Liver (tissue), 9 donors: ENCODE measurements around the gene IL1RAP. TPM values are rescaled to one million over a fixed set of nuclear protein-coding genes. Genes with fewer than 3 reads are reported as not detected.

Experiments
- DNase-seq: peaks from one replicate; pipeline ENCODE4 v3.0.0-alpha.2; 2017; ENCODE audit warnings: low spot score
- H3K27ac ChIP-seq, 2 donors: one replicate each; pipeline ENCODE4 v1.7.0; 2013; ENCODE audit warnings: inconsistent platforms in 2 of 2, low read length in 2 of 2, control low read depth in 1 of 2, low read depth in 1 of 2, mild to moderate bottlenecking in 1 of 2
- H3K27me3 ChIP-seq, 4 donors: one replicate each; pipeline versions ENCODE4 v1.6.1 to v1.7.0; 2013; ENCODE audit warnings: low read length in 3 of 4, inconsistent platforms in 1 of 4, mild to moderate bottlenecking in 1 of 4, moderate library complexity in 1 of 4; ENCODE audit not compliant: control insufficient read depth in 4 of 4, insufficient read depth in 4 of 4
- H3K36me3 ChIP-seq, 4 donors: one replicate each; pipeline versions ENCODE4 v1.6.1 to v1.7.0; 2013; ENCODE audit warnings: low read length in 3 of 4, mild to moderate bottlenecking in 3 of 4, low read depth in 1 of 4, moderate library complexity in 1 of 4; ENCODE audit not compliant: control insufficient read depth in 4 of 4, insufficient read depth in 3 of 4
- H3K4me1 ChIP-seq, 4 donors: one replicate each; pipeline versions ENCODE4 v1.6.1 to v1.7.0; 2013; ENCODE audit warnings: low read length in 3 of 4, mild to moderate bottlenecking in 3 of 4, moderate library complexity in 1 of 4; ENCODE audit not compliant: control insufficient read depth in 4 of 4, insufficient read depth in 4 of 4
- H3K4me3 ChIP-seq, 3 donors: one replicate each; pipeline versions ENCODE4 v1.6.1 to v1.7.0; 2013; ENCODE audit warnings: low read length in 3 of 3, control low read depth in 1 of 3, low read depth in 1 of 3, mild to moderate bottlenecking in 1 of 3
- H3K9ac ChIP-seq, 2 donors: one replicate each; pipeline ENCODE4 v1.7.0; 2013; ENCODE audit warnings: low read length in 2 of 2, mild to moderate bottlenecking in 2 of 2, moderate library complexity in 2 of 2, control low read depth in 1 of 2, low read depth in 1 of 2
- H3K9me3 ChIP-seq, 4 donors: one replicate each; pipeline versions ENCODE4 v1.6.1 to v1.7.0; 2013; ENCODE audit warnings: low read length in 3 of 4; ENCODE audit not compliant: control insufficient read depth in 4 of 4
- ATF3 ChIP-seq: IDR thresholded peaks from 2 replicates; pipeline ENCODE4 v1.6.1; 2016; ENCODE audit warnings: antibody characterized with exemption
- EGR1 ChIP-seq, 2 donors: IDR thresholded peaks; 2 replicates each; pipeline ENCODE4 v1.6.1; 2016 to 2018; ENCODE audit warnings: antibody characterized with exemption in 2 of 2, low read depth in 2 of 2
- FOXA1 ChIP-seq: IDR thresholded peaks from 2 replicates; pipeline ENCODE4 v1.6.1; 2016; ENCODE audit warnings: antibody characterized with exemption
- FOXA2 ChIP-seq: IDR thresholded peaks from 2 replicates; pipeline ENCODE4 v1.6.1; 2016; ENCODE audit warnings: antibody characterized with exemption
- GABPA ChIP-seq, 2 donors: IDR thresholded peaks in 1 of 2; conservative IDR thresholded peaks in 1 of 2; 2 replicates each; pipeline ENCODE4 v1.6.1; 2016; ENCODE audit warnings: antibody characterized with exemption in 2 of 2, mild to moderate bottlenecking in 1 of 2, moderate library complexity in 1 of 2
- HNF4A ChIP-seq, 2 donors: conservative IDR thresholded peaks; 2 replicates each; pipeline ENCODE4 v1.6.1; 2016; ENCODE audit warnings: antibody characterized with exemption in 2 of 2, mild to moderate bottlenecking in 2 of 2
- HNF4G ChIP-seq: IDR thresholded peaks from 2 replicates; pipeline ENCODE4 v1.6.1; 2016; ENCODE audit warnings: antibody characterized with exemption
- JUND ChIP-seq, 2 donors: IDR thresholded peaks; 2 replicates each; pipeline ENCODE4 v1.6.1; 2016; ENCODE audit warnings: antibody characterized with exemption in 2 of 2
- NR2F2 ChIP-seq: IDR thresholded peaks from 2 replicates; pipeline ENCODE4 v1.6.1; 2016; ENCODE audit warnings: antibody characterized with exemption
- RAD21 ChIP-seq, 2 donors: IDR thresholded peaks; 2 replicates each; pipeline ENCODE4 v1.6.1; 2016; ENCODE audit warnings: antibody characterized with exemption in 2 of 2, mild to moderate bottlenecking in 2 of 2
- REST ChIP-seq: IDR thresholded peaks from 2 replicates; pipeline ENCODE4 v1.6.1; 2016; ENCODE audit warnings: antibody characterized with exemption, mild to moderate bottlenecking
- RXRA ChIP-seq, 2 donors: IDR thresholded peaks; 2 replicates each; pipeline ENCODE4 v1.6.1; 2017 to 2018; ENCODE audit warnings: antibody characterized with exemption in 2 of 2, mild to moderate bottlenecking in 1 of 2
- SP1 ChIP-seq: IDR thresholded peaks from 2 replicates; pipeline ENCODE4 v1.6.1; 2018; ENCODE audit warnings: antibody characterized with exemption, mild to moderate bottlenecking
- TAF1 ChIP-seq: conservative IDR thresholded peaks from 2 replicates; pipeline ENCODE4 v1.6.1; 2016; ENCODE audit warnings: antibody characterized with exemption, mild to moderate bottlenecking
- YY1 ChIP-seq: IDR thresholded peaks from 2 replicates; pipeline ENCODE4 v1.6.1; 2016; ENCODE audit warnings: antibody characterized with exemption, mild to moderate bottlenecking
- ZBTB33 ChIP-seq: IDR thresholded peaks from 2 replicates; pipeline ENCODE4 v1.6.1; 2016; ENCODE audit warnings: antibody characterized with exemption
- WGBS: extraction: QIAGEN DNeasy Blood & Tissue Kit; methylation state at CpG from one replicate; pipeline ENCODE4 v1.1.7; 2013; 5-methylcytosine and 5-hydroxymethylcytosine counted together
- polyA plus RNA-seq, 2 donors: library from polyadenylated mRNA; stranded (reverse) in 1 of 2; unstranded in 1 of 2; fragments of 200-250 nt in 1 of 2; fragments of >200 nt in 1 of 2; fragmentation: Nextera tagmentation in 1 of 2; extraction: Ambion mirVana in 1 of 2; gene quantifications; one replicate each; pipeline versions ENCODE4 v1.2.1 to v1.2.3, GENCODE V29; 2013 to 2015
- total RNA-seq, 2 donors: library from RNA; depleted of rRNA; stranded (reverse); fragments of >200 nt; gene quantifications; one replicate each; pipeline ENCODE4 v1.2.3, GENCODE V29; 2014
- TF ChIP-seq, protein P1 (sequence below): IDR thresholded peaks from 2 replicates; pipeline ENCODE4 v1.6.1; 2016; ENCODE audit warnings: antibody characterized with exemption
- TF ChIP-seq, protein P2 (sequence below): fragments of 150-350 bp; IDR thresholded peaks from 2 replicates; pipeline ENCODE4 v1.5.1; 2017; ENCODE audit warnings: improper control_type of control experiment, low read depth, low read length; ENCODE audit not compliant: missing input control
- donor health status: healthy.
- donor health status: healthy.
- donor health status: healthy.
- donor health status: healthy.
- donor health status: healthy.

IL1RAP gene
- total and polyA plus RNA-seq, 4 donors: 53.7 to 230 (median 71.6) TPM

DNA sequence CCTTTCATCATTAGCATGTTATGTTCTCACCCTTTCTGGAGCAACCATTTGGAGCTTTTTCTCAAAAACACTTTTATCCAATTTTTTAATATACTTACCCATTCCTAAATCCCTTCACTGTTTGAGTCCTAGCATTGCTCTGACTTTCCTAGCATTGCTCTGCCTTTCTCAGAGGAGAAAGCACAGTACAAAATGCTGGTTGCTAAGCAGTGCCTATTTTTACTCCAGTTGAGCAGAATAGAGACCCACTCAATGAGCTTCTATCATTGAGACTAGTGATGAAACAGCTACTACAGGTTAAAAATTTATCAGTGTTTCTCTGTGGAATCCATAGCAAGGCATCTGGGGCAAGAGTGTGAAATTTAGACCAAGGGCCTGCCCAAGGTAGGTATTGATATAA is 21.8 kb upstream of the IL1RAP start:
- H3K9me3 ChIP-seq: no peaks in the 10 kb centered on the region
- no peak overlapping the region for H3K4me3 ChIP-seq
- no peaks in the 10 kb centered on the region for H3K4me1 ChIP-seq
- no peak overlapping the region for H3K9ac ChIP-seq
- H3K27ac ChIP-seq: no peak overlapping the region
- no peaks in the 10 kb centered on the region for H3K36me3 ChIP-seq
- TF ChIP-seq HNF4G (no peak), ATF3 (no peak), ZBTB33 (no peak), TAF1 (no peak), FOXA2 (no peak), FOXA1 (no peak), HNF4A (conservative IDR thresholded peaks at IDR 0.05) (no peak), GABPA (IDR thresholded peaks at IDR 0.05 in 1 of 2, conservative IDR thresholded peaks at IDR 0.05 in 1 of 2) (no peak), RXRA (IDR thresholded peaks at IDR 0.05) (no peak), JUND (IDR thresholded peaks at IDR 0.05) (no peak), REST (no peak), NR2F2 (no peak), SP1 (no peak), EGR1 (IDR thresholded peaks at IDR 0.05; ENCODE audit: low read depth in 2 of 2) (no peak), YY1 (no peak), RAD21 (IDR thresholded peaks at IDR 0.05) (no peak)
- TF ChIP-seq, protein P1, sequence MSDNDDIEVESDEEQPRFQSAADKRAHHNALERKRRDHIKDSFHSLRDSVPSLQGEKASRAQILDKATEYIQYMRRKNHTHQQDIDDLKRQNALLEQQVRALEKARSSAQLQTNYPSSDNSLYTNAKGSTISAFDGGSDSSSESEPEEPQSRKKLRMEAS: no peak
- TF ChIP-seq, protein P2, sequence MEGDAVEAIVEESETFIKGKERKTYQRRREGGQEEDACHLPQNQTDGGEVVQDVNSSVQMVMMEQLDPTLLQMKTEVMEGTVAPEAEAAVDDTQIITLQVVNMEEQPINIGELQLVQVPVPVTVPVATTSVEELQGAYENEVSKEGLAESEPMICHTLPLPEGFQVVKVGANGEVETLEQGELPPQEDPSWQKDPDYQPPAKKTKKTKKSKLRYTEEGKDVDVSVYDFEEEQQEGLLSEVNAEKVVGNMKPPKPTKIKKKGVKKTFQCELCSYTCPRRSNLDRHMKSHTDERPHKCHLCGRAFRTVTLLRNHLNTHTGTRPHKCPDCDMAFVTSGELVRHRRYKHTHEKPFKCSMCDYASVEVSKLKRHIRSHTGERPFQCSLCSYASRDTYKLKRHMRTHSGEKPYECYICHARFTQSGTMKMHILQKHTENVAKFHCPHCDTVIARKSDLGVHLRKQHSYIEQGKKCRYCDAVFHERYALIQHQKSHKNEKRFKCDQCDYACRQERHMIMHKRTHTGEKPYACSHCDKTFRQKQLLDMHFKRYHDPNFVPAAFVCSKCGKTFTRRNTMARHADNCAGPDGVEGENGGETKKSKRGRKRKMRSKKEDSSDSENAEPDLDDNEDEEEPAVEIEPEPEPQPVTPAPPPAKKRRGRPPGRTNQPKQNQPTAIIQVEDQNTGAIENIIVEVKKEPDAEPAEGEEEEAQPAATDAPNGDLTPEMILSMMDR: no peak
- H3K27me3 ChIP-seq: no peaks in the 10 kb centered on the region
- DNase-seq: no peak

DNA sequence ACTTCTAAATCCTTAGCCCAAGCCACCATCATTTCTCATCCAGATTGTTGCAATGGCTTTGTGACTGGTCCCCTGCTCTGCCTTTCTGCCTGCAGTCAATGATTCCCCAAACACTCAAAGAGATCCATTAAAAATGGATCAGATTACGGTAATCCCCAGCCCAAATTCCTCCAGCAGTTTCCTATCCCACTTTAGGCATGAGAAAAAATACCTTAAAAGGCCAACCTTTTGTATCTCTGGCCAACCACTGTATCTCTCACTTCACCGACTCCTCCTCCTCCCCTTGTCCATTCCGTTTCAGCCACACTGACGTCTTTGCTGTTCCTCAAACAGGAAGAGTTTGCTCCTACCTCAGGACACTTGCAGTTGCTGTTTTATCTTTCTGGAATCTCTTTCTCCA is 20.9 kb upstream of the IL1RAP start:
- no peak for DNase-seq
- Histone ChIP-seq H3K9me3 (no peaks in the 10 kb centered on the region), H3K27me3 (no peaks in the 10 kb centered on the region), H3K36me3 (no peaks in the 10 kb centered on the region), H3K27ac (no peak overlapping the region), H3K9ac (no peak overlapping the region), H3K4me3 (no peak overlapping the region), H3K4me1 (no peaks in the 10 kb centered on the region)
- TF ChIP-seq RAD21 (IDR thresholded peaks at IDR 0.05): no peak
- TF ChIP-seq, protein P1: no peak
- no peak for TF ChIP-seq HNF4A (conservative IDR thresholded peaks at IDR 0.05)
- no peak for TF ChIP-seq NR2F2
- TF ChIP-seq SP1: no peak
- no peak for TF ChIP-seq EGR1 (IDR thresholded peaks at IDR 0.05; ENCODE audit: low read depth in 2 of 2)
- no peak for TF ChIP-seq YY1
- no peak for TF ChIP-seq FOXA2
- TF ChIP-seq RXRA (IDR thresholded peaks at IDR 0.05): no peak
- no peak for TF ChIP-seq REST
- no peak for TF ChIP-seq GABPA (IDR thresholded peaks at IDR 0.05 in 1 of 2, conservative IDR thresholded peaks at IDR 0.05 in 1 of 2)
- WGBS: 91% methylated on average over 4 of the region's 4 CpGs
